Medulla oblongata (tissue), 1 donor: ENCODE measurements around the gene BICDL1.
"Not testable (repeated sequence)": the region's sequence is repeated elsewhere in the genome, so short reads cannot be mapped to it uniquely, and the experiment has no call there.

ENCODE experiments used
- DNase-seq: peaks from one replicate; pipeline ENCODE4 v3.0.0-alpha.2; 2015; ENCODE audit errors: extremely low spot score

BICDL1 gene

GRCh38 chr12:119988472-119989360 lies at the start of gene BICDL1:
BICDL1 (plus strand) TSS chr12:119989236; CDS start chr12:119989869, 633 bp downstream.
- DNase-seq, result peak; percentile 25

GRCh38 chr12:119940897-119941296 lies 48.1 kb upstream of the BICDL1 start:
- no peak for DNase-seq

- DNase-seq, result no peak
Observed at GRCh38 chr12:119942386-119942785, 46.6 kb upstream of the BICDL1 start.

GRCh38 chr12:119946213-119946612 lies 42.8 kb upstream of the BICDL1 start:
- DNase-seq, result no peak

GRCh38 chr12:119949145-119949544 lies 39.9 kb upstream of the BICDL1 start:
- no peak for DNase-seq

- DNase-seq, result no peak
Observed at GRCh38 chr12:119949594-119949993, 39.4 kb upstream of the BICDL1 start.

GRCh38 chr12:119956047-119956446 lies 33.0 kb upstream of the BICDL1 start:
- DNase-seq, result no peak

- DNase-seq, result no peak
Observed at GRCh38 chr12:119957135-119957534, 31.9 kb upstream of the BICDL1 start.

- DNase-seq, result no peak
Observed at GRCh38 chr12:119959435-119959834, 29.6 kb upstream of the BICDL1 start.

- no peak for DNase-seq
Observed at GRCh38 chr12:119964123-119964522, 24.9 kb upstream of the BICDL1 start.

- no peak for DNase-seq
Observed at GRCh38 chr12:119964929-119965328, 24.1 kb upstream of the BICDL1 start.

GRCh38 chr12:119980242-119980641 lies 8.8 kb upstream of the BICDL1 start:
- DNase-seq, result no peak

GRCh38 chr12:119980702-119981101 lies 8.3 kb upstream of the BICDL1 start:
- not testable (repeated sequence) for DNase-seq

- peak; percentile 20 for DNase-seq
Observed at GRCh38 chr12:119989361-119989730, 310 bp downstream of the BICDL1 start.

GRCh38 chr12:119989731-119990381 lies 820 bp downstream of the BICDL1 start:
- peak; percentile 54 for DNase-seq

GRCh38 chr12:119990382-119990874 lies 1.4 kb downstream of the BICDL1 start:
- no peak for DNase-seq

GRCh38 chr12:119992129-119992705 lies 3.2 kb downstream of the BICDL1 start:
- no peak for DNase-seq

GRCh38 chr12:119994892-119995658 lies 6.0 kb downstream of the BICDL1 start:
- no peak for DNase-seq

- DNase-seq, result no peak
Observed at GRCh38 chr12:119996417-119996816, 7.4 kb downstream of the BICDL1 start.

- DNase-seq, result no peak
Observed at GRCh38 chr12:119998471-119999245, 9.6 kb downstream of the BICDL1 start.

GRCh38 chr12:120000556-120000955 lies 11.5 kb downstream of the BICDL1 start:
- no peak for DNase-seq
